RCC 7860 (cell line): Measurements from ENCODE around the gene UBE2D3.
A peak's percentile ranks its signal among the peaks of the same experiment; 100 is the strongest.
"Not testable (repeated sequence)": the region's sequence is repeated elsewhere in the genome, so short reads cannot be mapped to it uniquely, and the experiment has no call there.

Source experiments
- DNase-seq: peaks from one replicate; pipeline ENCODE4 v3.0.0-alpha.2; 2015; ENCODE audit warnings: low spot score
- FAIRE-seq: peaks from 2 replicates; lab custom pipeline; 2012; peaks lifted over from hg19 to GRCh38; lab: Jason Lieb, UNC

Gene UBE2D3

GRCh38 chr4:102832105-102832504 is 4.8 kb upstream of the UBE2D3 start:
- FAIRE-seq: no peak

GRCh38 chr4:102829803-102830202 is 2.5 kb upstream of the UBE2D3 start:
- no peak for FAIRE-seq
- DNase-seq: no peak

More at GRCh38 chr4:102832105-102832504, 4.8 kb upstream of the UBE2D3 start:
- no peak for DNase-seq

GRCh38 chr4:102828497-102828808 is 1.1 kb upstream of the UBE2D3 start:
- DNase-seq (no peak), FAIRE-seq (no peak)

- DNase-seq (peak; percentile 99), FAIRE-seq (peak; percentile 89)
Observed at GRCh38 chr4:102827674-102828496, 534 bp upstream of the UBE2D3 start.

GRCh38 chr4:102826105-102826889 is 1.1 kb downstream of the UBE2D3 start:
- no peak for DNase-seq
- FAIRE-seq: no peak

- DNase-seq: peak; percentile 52
- FAIRE-seq: no peak
Observed at GRCh38 chr4:102825261-102826091, 1.9 kb downstream of the UBE2D3 start.

DNA sequence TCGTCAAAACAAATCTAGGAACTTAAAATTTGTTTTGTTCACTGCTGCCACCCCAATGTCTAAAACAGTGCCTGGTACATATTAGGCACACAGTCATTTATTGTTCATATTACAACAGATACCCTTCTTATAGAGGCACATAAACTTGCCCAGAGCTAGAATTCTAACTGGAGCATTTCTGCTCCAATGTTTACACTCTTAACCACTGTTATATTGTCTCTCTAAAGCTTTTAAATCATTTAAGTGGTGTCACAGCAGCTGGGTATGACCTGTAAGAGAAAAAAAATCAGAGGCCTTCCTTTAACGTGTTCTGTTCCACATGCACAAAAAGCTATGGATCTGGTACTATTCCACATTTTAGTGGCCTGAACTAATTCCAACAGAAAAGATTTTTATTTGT is 3.0 kb downstream of the UBE2D3 start:
- DNase-seq: no peak
- FAIRE-seq: no peak

DNA sequence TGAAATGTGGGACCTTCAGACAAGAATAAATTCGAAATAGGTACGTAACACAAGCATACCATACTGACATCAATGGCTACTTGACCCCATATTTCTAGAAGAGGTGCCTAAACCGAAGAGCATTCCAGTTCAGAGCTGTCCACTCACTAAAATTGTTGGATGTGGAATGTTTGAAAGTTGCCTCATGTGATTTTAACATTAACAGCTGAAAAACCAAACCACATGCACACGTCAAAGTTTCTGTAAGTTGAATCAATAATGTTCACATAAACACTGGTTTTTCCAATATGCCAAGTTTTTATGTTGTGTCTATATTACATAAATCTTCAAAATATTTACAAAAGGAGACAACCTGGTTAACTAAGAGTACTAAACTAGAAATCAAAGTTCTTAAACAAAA is 3.5 kb downstream of the UBE2D3 start:
- DNase-seq: no peak
- FAIRE-seq: no peak

DNA sequence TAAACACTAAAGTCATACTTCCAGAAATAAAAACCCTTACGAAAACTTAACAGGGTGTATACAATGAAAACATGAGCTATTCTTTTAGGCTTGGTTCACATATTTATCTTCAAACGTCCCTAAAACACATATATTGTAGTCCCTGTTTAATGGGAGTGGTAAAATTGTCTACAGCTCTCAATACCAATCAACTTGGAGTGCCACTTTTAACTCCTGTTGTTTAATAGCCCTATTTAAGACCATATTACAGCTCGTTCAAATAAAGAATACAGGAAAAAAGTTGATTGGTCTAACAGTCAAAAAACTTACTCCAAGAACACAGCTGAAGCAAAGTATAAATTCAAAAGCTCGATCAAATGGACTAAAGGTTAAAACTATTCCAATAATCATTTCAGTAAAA is 3.9 kb downstream of the UBE2D3 start:
- DNase-seq (no peak), FAIRE-seq (no peak)

- FAIRE-seq: no peak
- DNase-seq: no peak
Observed at GRCh38 chr4:102819588-102820365, 7.6 kb downstream of the UBE2D3 start.

DNA sequence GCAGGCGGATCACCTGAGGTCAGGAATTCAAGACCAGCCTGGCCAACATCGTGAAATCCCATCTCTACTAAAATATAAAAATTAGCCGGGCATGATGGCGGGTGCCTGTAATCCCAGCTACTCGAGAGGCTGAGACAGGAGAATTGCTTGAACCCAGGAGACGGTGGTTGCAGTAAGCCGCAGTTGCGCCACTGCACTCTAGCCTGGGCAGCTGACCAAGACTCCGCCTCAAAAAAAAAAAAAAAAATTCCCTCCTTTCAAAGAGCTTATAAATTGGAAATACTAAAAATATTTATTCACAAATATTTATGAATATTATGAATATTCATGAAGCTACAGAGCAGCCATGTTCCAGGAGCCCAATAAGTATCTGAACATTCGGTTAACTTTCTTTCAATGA is 8.3 kb downstream of the UBE2D3 start:
- FAIRE-seq, DNase-seq: not testable (repeated sequence)

DNA sequence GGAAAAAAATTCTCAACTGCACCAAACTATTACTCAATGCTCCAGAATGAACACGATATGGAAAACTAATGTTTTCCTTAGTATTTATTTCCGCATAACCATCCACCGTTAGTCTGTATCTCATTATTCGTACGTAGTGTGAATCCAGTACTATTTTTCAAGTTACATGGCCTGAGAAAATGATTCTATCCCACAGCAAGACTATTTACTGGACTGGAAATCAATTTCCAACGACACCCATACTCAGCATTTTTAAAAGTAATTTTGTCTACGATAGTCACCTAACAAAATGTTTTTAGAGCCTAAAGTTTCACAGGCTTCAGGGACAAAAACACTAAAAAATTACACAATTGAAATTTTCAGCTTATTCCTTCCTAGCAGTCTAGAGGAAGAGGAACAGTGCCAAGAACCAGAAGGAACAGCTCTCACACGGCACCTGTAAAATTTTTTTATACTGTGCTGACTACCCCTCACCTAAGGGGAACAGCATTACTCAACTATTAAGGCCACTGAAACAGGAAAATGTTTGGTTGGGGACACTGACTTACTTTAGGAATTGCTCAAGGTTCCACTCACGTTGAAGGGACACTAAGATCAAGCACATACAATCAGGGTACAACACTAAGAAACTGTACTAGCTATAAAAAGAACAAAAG is 9.6 kb downstream of the UBE2D3 start:
- DNase-seq (no peak), FAIRE-seq (no peak)

GRCh38 chr4:102817021-102817605 is 10.2 kb downstream of the UBE2D3 start:
- DNase-seq (no peak), FAIRE-seq (no peak)

DNA sequence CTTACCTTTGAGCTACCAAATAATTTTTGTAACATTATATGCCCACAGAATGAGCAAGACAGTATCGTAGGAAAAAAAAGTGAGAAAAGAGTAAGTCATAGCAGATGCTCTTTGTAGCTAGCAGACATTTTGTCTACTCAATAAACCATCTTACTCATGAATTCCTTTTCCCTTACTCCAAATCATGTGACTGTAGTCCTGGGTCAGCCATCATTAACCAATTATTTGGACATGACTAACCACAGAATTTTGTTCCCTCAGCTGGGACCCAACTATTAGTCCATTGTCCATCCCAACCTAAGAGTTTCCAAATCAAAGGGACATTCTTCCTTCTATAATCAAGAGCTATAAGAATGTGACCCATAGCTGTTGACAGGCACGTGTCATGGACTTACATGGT is 11.4 kb downstream of the UBE2D3 start:
- FAIRE-seq (peak; percentile 88), DNase-seq (peak; percentile 86)

DNA sequence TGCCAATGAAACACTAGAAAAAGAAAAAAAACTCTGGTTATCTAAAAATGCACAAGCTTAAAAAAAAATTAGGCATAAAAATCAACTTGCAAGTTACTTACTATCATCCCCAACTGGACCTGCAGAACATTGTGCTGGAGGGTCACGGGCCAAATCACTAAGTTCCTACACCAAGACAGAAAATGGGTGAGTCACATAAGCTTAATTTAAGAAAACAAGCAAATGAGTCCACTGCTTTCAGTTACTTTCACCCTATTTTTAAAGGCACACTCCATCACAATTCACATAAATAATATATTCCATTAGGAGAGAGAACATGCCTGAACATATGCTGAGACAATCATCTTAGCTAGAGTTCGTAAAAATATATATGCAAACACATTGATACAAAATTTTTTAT is 17.7 kb downstream of the UBE2D3 start:
- FAIRE-seq: no peak
- DNase-seq: no peak

DNA sequence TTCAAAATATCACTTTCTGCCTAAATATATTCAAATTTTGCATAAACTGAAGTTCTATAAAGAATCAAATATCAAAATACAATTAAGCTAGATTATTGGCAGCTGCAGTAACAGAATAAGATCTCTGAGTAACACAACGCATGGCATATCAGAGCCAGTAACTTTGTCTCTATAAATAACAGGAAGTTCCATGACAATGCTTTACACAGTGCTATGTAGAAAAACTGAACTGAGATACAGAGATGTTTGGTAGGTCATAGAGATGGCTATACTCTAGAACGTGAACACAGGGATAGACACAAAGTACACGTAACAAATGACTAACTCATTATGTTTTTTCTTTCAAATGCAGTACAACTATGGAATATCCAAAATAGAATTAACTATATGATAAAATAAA is 18.2 kb downstream of the UBE2D3 start:
- DNase-seq: no peak
- FAIRE-seq: no peak

DNA sequence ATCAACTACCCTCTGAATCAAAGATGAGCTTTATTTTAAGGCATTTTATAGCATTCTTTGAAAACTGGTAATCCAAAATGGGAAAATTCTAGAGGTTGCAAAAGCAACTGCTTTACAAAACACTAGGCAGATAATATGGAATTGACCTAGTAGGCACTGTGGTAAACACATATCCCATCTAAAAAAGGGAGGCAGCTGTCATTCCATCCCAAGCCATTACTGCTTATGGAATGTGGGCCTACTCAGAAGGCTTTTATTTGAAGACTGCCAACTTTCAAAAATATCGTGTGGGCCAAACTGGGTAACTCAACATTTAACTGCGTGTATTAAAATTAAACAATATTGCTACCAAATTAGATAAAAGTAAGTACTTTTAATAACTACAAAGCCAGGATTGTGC is 19.3 kb downstream of the UBE2D3 start:
- no peak for FAIRE-seq
- no peak for DNase-seq

- FAIRE-seq (peak; percentile 90), DNase-seq (no peak)
Observed at GRCh38 chr4:102807345-102807744, 20.0 kb downstream of the UBE2D3 start.

- FAIRE-seq: no peak
- no peak for DNase-seq
Observed at GRCh38 chr4:102799816-102800215, 27.5 kb downstream of the UBE2D3 start.

GRCh38 chr4:102794999-102795398 is 32.4 kb downstream of the UBE2D3 start:
- DNase-seq: no peak
- no peak for FAIRE-seq
